ENCODE data around the gene TSPAN5.

TSPAN5 gene

GRCh38 chr4:98662055-98662453 is 3.6 kb upstream of the TSPAN5 start:
- TF ChIP-seq, protein P1, sequence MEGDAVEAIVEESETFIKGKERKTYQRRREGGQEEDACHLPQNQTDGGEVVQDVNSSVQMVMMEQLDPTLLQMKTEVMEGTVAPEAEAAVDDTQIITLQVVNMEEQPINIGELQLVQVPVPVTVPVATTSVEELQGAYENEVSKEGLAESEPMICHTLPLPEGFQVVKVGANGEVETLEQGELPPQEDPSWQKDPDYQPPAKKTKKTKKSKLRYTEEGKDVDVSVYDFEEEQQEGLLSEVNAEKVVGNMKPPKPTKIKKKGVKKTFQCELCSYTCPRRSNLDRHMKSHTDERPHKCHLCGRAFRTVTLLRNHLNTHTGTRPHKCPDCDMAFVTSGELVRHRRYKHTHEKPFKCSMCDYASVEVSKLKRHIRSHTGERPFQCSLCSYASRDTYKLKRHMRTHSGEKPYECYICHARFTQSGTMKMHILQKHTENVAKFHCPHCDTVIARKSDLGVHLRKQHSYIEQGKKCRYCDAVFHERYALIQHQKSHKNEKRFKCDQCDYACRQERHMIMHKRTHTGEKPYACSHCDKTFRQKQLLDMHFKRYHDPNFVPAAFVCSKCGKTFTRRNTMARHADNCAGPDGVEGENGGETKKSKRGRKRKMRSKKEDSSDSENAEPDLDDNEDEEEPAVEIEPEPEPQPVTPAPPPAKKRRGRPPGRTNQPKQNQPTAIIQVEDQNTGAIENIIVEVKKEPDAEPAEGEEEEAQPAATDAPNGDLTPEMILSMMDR (conservative IDR thresholded peaks at IDR 0.05): no peak
- H3K27ac ChIP-seq: peak overlapping the region; percentile 90

DNA sequence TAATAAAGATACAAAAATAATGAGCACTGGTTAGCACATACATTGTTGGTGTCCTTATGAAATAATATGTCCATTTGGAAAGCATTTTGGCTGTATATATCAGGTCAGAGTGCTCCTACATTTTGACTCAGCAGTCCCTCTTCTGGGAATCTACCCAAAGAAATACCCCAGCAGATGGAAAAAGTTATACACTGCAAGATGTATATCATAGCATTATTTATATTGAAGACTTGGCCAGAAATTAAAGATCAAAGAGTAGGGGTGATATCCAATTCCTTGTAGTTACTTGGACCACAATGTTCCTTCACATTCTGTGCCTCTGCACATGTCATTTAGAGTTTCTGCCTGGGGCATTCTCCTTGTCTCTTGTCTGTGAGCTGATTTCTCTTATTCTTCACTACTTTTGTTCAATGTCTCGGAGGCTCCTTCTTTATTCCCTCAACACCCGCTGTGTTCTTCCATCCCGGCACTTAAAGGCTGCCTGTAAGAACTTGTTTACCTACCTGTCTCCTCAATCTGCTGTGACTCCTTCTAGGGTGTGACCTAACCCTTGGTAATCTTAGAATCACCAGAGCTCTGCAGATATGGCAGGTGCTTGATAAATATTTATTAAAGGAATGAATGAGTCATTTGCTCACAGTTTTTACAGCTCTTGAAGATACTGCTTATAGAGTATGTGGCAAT is 3.1 kb upstream of the TSPAN5 start:
- H3K27ac ChIP-seq: peak overlapping the region; percentile 90
- TF ChIP-seq, protein P1 (conservative IDR thresholded peaks at IDR 0.05): no peak

DNA sequence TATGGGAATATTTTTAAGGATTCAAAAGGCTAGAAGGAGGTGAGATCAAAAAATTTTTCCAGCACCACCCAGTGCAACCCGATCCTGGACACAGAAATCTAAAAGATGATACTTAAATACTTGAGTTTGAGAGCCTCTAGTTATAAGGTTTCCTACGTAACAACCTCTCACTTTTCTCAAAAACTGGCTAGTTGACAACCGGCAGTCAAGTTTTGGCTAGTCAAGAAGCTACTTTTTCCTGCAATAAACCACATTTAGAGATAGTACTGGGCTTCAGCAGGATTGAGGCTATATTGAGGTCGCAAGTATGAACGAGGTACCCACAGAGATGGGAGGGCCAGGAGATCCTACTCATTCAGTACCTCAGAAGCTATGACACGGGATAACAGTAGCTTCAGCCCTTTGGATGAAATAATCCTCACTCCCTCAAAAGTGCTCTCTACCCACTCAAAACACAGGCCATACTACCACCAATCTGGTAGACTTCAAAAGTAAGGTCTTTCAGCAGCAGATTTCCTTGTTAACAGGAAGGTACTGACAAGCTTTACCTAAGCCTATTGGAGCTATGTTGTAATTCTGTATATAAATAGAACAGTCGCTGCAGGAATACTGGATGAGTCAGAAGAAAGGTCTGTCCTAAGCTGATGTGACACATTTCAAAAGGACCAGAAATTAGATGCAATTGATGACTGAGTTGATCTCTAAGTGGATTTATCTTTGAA is 1.5 kb upstream of the TSPAN5 start:
- no peak overlapping the region for H3K27ac ChIP-seq
- TF ChIP-seq, protein P1 (conservative IDR thresholded peaks at IDR 0.05): no peak

GRCh38 chr4:98659106-98659592 is 738 bp upstream of the TSPAN5 start:
- peak overlapping the region; percentile 71 for H3K27ac ChIP-seq
- TF ChIP-seq, protein P1 (conservative IDR thresholded peaks at IDR 0.05): no peak

DNA sequence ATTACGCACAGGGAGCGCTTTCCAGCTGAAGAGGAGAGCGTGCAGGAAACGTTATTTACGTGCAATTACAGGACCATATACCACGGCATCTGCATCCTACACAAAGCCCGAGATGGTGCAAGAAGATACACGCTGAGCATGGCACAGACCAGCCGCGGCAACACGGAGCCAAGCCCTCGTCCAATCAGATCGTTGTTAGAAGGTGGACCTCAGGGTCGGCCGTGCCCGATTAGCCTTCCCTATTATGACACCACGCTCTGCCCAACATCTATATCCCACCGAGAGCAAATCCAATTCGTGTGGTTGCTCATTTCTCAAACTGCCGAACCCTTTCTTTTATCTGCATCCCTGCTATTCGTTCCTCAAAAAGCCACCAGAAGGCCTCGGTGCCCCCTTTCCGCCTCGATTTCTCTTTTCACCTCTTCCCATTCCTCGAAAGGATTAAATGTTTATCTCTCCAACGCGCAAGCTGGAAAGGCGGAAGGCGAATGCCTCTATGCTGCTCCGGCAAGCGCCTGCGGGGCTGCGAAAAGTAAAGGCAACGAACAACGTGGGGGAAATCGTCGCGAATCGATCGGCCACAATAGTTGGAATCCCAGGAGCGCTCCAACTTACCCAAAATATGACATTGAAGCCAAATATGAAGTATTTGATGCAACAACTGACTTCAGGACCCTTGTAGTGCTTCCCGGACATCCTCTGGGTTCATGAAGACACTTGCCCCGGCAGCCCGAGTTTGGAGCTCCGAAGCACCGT is 702 bp downstream of the TSPAN5 start:
- TF ChIP-seq, protein P1 (conservative IDR thresholded peaks at IDR 0.05): no peak
- peak overlapping the region; percentile 71 for H3K27ac ChIP-seq

GRCh38 chr4:98656886-98657285 is 1.5 kb downstream of the TSPAN5 start:
- TF ChIP-seq, protein P1 (conservative IDR thresholded peaks at IDR 0.05): no peak
- peak overlapping the region; percentile 71; the same call in 1 of the 2 replicates for H3K27ac ChIP-seq

DNA sequence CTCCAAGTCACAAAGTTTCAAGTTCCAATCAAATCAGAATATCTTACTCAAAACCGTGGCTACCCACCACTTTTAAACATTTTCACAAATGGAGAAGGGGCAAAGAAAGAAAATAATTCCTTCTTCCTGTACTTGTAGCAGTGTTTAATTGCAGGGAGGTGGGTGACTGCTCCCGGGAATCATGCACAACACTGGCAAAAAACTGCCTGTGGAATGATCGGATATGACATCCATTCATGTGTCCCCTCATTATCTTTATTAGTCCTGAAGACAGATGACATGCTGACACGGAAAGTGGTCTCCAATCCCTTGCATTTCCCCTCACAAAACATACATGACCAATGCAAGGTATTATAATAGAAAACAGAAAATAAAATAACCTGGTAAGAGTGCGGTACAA is 2.0 kb downstream of the TSPAN5 start:
- TF ChIP-seq, protein P1 (conservative IDR thresholded peaks at IDR 0.05): no peak
- H3K27ac ChIP-seq: no peak overlapping the region

Data from VCaP (cell line).